Mucosa of descending colon (tissue), 3 donors: Measurements from ENCODE around the gene URB1. TPM values are rescaled to one million over a fixed set of nuclear protein-coding genes. Genes with fewer than 3 reads are reported as not detected.

Source experiments
- ATAC-seq: fragments of 200-7000 bp; cut with Tn5 transposase; one replicate; pipeline ENCODE4 v1.9.1; 2020; ENCODE audit warnings: mild to moderate bottlenecking, moderate library complexity
- DNase-seq, 3 donors: peaks; one replicate each; pipeline ENCODE4 v3.0.0-alpha.2; 2020
- H3K36me3 ChIP-seq: fragments of 200-600 bp; one replicate; pipeline ENCODE4 v1.8.0; 2021; ENCODE audit warnings: low read depth, mild to moderate bottlenecking
- H3K4me1 ChIP-seq: fragments of 200-600 bp; one replicate; pipeline ENCODE4 v1.8.0; 2021; ENCODE audit warnings: low read depth, mild to moderate bottlenecking
- H3K4me3 ChIP-seq: fragments of 200-600 bp; one replicate; pipeline ENCODE4 v1.8.0; 2021; ENCODE audit warnings: mild to moderate bottlenecking
- H3K9me3 ChIP-seq: fragments of 200-600 bp; one replicate; pipeline ENCODE4 v1.8.0; 2021; ENCODE audit warnings: mild to moderate bottlenecking
- CTCF ChIP-seq: fragments of 200-600 bp; IDR thresholded peaks from one replicate; pipeline ENCODE4 v1.8.0; 2022; ENCODE audit warnings: antibody characterized with exemption, mild to moderate bottlenecking
- intact Hi-C, 2 donors: fragments of 100-400 bp; cut with DNase I in 1 of 2; cut with micrococcal nuclease in 1 of 2; formaldehyde crosslinking; loops; one replicate each; pipeline versions ENCODE4 v1.11.0 to v1.11.1; 2022; cut with DNase I, micrococcal nuclease
- total RNA-seq, 3 donors: library from RNA; stranded (reverse); fragmentation: NEBNext Ultra II Directional in 2 of 3; extraction: Animal tissue kit (Norgen Biotek cat#: 25700) in 2 of 3; gene quantifications; one replicate each; pipeline versions ENCODE4 v1.2.1 to v1.2.4, GENCODE V29; 2021 to 2023
- donor health status: DM: no; HTN: no; CAD: no; lungs with moderate emphysema.
- donor health status: DM: no; HTN: no; CAD: no.
- donor health status: DM: no; HTN: yes; CAD: no.

URB1 gene
- total RNA-seq, 3 donors from 2014 or later, result 8.4 to 13.5 (median 8.7) TPM

GRCh38 chr21:32346951-32347350, 45.9 kb downstream of the URB1 start:
- ATAC-seq, result no peak
- peaks cover 10% of the 10 kb centered on the region for H3K36me3 ChIP-seq
- peaks cover 7% of the 10 kb centered on the region for H3K9me3 ChIP-seq
- intact Hi-C loops, result no loop called here
- DNase-seq, result no peak
- TF ChIP-seq CTCF, result no peak
- no peak overlapping the region for H3K4me3 ChIP-seq
- no peaks in the 10 kb centered on the region for H3K4me1 ChIP-seq

GRCh38 chr21:32340863-32341848, 51.7 kb downstream of the URB1 start:
- intact Hi-C loops, result no loop called here
- no peaks in the 10 kb centered on the region for H3K36me3 ChIP-seq
- no peak for DNase-seq
- no peaks in the 10 kb centered on the region for H3K4me1 ChIP-seq
- H3K9me3 ChIP-seq, result peaks cover 7% of the 10 kb centered on the region
- no peak for TF ChIP-seq CTCF
- no peak for ATAC-seq
- H3K4me3 ChIP-seq, result no peak overlapping the region

GRCh38 chr21:32338209-32338921, 54.4 kb downstream of the URB1 start:
- Histone ChIP-seq H3K4me1 (no peaks in the 10 kb centered on the region), H3K4me3 (no peak overlapping the region), H3K36me3 (no peaks in the 10 kb centered on the region), H3K9me3 (no peaks in the 10 kb centered on the region)
- DNase-seq (no peak), ATAC-seq (no peak)
- no peak for TF ChIP-seq CTCF
- intact Hi-C loops, result no loop called here

- ATAC-seq (no peak), DNase-seq (no peak)
- Histone ChIP-seq H3K9me3 (no peaks in the 10 kb centered on the region), H3K4me1 (no peaks in the 10 kb centered on the region), H3K4me3 (no peak overlapping the region), H3K36me3 (no peaks in the 10 kb centered on the region)
- no peak for TF ChIP-seq CTCF
- intact Hi-C loops, result no loop called here
Measured at GRCh38 chr21:32337206-32337605, 55.6 kb downstream of the URB1 start.

GRCh38 chr21:32336711-32337110, 56.1 kb downstream of the URB1 start:
- Histone ChIP-seq H3K36me3 (no peaks in the 10 kb centered on the region), H3K9me3 (no peaks in the 10 kb centered on the region), H3K4me1 (no peaks in the 10 kb centered on the region), H3K4me3 (no peak overlapping the region)
- TF ChIP-seq CTCF, result no peak
- DNase-seq, result no peak
- no peak for ATAC-seq
- intact Hi-C loops, result no loop called here
